ENCODE results near the gene PIP4K2A.

Gene PIP4K2A

GRCh38 chr10:22666287-22667092, 47.9 kb downstream of the PIP4K2A start:
- no peak for DNase-seq (ENCODE audit: low read depth)

DNA sequence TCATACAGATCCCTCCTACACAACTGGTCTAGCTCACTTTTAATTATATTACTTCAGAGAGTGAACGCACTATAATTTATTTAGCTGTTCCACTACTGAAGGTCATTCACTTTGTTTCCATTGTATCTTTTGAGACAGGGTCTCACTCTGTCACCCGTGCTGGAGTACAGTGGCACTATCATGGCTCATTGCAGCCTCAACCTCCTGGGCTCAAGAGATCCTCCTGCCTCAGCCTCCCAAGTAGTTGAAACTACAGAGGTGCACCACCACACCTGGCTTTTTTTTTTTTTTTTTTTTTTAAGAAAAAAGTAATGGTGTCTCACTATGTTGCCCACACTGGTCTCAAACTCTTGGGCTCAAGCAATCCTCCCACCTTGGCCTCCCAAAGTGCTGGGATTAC, 49.0 kb downstream of the PIP4K2A start:
- no peak for DNase-seq (ENCODE audit: low read depth)

- DNase-seq (ENCODE audit: low read depth), result no peak
Measured at GRCh38 chr10:22662733-22663330, 51.5 kb downstream of the PIP4K2A start.

GRCh38 chr10:22659866-22660265, 54.5 kb downstream of the PIP4K2A start:
- DNase-seq (ENCODE audit: low read depth), result no peak

DNA sequence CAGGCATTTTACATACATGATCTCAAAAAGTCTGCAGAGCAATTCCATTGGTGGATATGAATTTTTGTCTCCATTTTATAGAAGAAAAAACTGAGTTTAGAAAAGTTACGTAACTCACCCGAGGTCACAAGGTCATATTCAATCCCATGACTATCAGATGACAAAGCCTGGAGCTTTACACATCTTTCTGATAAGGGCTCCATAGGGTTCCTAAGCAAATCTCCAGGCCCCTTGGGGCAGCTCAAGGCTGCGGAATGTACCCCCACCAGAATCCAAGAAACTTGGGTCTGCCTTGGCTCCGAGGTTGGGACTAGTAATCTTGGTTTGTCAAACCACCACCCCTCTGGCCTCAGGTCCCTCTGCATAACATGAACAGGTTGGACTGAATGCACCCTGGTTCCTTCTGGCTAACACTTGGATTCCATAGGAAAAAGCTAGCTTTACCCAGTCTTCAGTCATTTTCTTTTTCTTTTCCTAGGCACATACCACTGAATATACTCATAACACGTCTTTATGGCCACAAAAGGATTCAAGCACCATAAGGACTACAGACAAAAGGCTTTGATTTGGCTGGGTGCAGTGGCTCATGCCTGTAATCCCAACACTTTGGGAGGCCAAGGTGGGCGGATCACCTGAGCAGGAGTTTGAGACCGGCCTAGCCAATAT, 55.5 kb downstream of the PIP4K2A start:
- DNase-seq (ENCODE audit: low read depth), result peak; percentile 36

GRCh38 chr10:22657566-22658225, 56.7 kb downstream of the PIP4K2A start:
- DNase-seq (ENCODE audit: low read depth), result peak; percentile 44

- DNase-seq (ENCODE audit: low read depth), result no peak
Measured at GRCh38 chr10:22657024-22657423, 57.4 kb downstream of the PIP4K2A start.

DNA sequence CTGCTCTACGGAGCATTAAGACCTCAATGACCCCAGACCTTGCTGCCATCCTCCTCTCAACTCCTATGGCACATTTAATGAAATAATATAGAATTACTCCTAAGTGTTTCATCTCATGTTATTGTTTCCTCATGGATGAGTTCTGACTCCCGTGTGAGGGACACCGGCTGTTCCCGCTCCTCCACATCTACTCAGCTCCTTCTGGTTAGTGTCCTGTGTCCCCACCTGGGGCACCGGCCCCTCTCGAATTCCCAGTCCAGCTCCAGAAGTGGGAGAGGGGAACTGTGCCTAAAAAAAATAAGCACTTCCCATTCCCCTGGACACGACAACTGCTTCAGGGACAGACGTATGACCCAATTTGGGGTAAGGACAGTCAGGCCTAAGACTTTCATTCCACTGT, 58.3 kb downstream of the PIP4K2A start:
- DNase-seq (ENCODE audit: low read depth), result no peak

DNA sequence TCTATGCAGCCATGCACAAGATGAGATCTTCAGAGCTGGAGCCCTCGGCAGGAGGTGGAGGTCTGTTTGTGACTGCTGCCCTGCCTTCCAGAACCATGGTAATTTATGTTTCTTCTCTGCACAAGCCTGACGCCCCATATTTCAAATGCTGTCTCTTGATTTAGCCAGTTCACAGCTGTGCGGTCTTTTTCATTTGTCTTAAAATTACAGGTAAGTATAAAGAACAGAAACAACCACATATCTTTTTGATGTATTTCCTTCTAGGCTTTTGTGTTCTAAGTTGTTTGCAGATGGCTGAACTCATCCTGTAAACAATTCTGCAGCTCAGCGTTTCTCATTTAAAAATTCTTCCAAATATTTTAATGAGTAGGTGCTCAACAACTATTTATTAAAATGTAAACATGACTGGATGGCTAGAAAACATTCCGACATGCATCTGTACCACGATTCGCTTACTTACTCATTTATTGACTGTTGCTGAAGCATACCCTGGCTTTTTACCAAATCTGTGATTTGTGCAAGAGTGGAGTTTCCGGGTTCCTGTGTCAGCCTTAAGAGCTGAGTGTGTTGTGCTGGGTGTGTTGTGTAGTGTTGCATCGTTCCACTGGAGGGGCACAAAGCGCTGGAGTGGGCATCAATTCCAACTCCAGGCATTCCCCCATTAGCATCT, 58.9 kb downstream of the PIP4K2A start:
- DNase-seq (ENCODE audit: low read depth), result peak; percentile 85

DNA sequence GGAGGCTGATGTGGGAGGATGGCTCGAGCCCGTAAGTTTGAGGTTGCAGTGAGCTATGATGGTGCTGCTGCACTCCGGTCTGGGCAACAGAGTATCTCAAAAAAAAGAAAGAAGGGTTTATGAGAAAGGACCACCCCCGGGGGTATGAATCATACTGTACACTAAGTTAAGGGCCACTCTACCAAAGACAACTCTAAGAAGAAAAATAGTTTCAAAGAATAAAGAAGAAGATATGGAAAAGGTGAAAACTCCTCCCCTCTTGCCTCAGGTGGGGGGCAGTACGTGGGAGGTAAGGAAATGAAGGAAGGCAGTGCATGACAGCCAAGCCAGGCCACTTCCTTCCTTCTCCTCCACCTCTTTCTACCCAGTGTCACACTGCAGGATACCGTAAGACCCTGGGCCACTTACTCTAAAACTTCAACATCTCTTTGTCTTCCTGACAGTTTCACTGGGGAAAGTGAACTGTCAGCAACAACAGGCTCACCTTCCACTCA, 61.3 kb downstream of the PIP4K2A start:
- no peak for DNase-seq (ENCODE audit: low read depth)

- no peak for DNase-seq (ENCODE audit: low read depth)
Measured at GRCh38 chr10:22651276-22651980, 63.0 kb downstream of the PIP4K2A start.

- no peak for DNase-seq (ENCODE audit: low read depth)
Measured at GRCh38 chr10:22649994-22650393, 64.4 kb downstream of the PIP4K2A start.

DNA sequence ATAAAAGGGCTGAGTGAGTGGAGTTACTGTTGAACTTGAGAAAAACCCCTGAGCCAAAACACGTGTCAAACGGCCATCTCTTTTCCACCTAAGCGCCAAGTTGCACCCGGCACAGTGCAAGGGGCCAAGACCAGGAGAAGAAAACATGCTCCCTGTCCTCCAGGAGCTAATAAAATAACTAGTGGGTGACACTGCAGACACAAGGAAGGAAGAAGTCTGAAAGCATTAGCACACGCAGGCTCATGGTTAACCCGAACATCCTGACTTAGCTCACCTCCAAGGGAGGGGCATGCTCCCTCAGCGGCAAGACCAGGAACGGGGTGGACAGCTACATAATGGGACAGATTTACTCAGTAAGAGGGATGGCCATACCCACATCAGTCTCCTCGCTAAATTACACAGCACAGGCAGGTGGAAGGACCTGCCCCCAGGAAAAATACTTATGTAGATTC, 65.0 kb downstream of the PIP4K2A start:
- no peak for DNase-seq (ENCODE audit: low read depth)

DNA sequence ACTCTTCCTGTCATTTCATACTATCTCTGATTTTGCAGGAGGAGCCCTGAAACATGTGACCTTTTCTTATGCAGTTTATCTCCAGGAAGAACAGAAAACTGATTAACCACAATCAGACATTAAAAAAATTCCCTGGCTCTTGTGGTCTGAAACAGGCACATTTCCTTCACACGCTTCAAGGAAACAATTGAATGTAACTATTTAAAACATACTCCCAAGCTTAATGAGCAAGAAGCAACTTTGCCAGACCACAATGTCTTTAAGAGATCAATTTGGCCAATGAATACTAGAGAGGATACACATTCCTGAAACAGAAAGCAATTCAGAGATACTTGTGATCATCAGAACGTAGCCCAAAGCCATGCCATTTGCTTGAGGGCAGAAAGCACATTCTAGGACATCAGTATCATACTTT, 65.8 kb downstream of the PIP4K2A start:
- DNase-seq (ENCODE audit: low read depth), result peak; percentile 94

- DNase-seq (ENCODE audit: low read depth), result no peak
Measured at GRCh38 chr10:22647244-22647643, 67.1 kb downstream of the PIP4K2A start.

DNA sequence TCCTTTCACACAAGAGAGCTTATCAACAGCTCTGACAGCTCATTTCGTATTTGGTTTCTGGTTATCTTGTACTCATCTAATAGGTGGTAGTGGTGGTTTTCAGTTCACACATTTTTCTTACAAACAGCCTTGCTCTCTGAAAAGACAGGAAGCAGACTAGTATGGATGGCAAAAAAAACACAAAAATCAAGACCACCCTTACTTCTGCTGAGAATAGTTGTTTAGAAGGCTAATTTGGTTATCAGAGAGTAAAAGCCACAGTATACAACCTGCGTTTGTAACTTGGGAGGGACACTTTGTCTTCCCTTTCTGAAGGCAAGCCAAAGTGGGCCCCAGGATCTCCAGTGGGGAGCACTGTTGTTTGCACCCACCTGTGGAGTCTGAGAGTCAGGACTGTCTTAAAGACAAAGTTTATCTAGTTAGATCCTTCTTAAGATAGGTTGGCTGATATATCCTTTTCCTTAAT, 68.0 kb downstream of the PIP4K2A start:
- DNase-seq (ENCODE audit: low read depth), result no peak

DNA sequence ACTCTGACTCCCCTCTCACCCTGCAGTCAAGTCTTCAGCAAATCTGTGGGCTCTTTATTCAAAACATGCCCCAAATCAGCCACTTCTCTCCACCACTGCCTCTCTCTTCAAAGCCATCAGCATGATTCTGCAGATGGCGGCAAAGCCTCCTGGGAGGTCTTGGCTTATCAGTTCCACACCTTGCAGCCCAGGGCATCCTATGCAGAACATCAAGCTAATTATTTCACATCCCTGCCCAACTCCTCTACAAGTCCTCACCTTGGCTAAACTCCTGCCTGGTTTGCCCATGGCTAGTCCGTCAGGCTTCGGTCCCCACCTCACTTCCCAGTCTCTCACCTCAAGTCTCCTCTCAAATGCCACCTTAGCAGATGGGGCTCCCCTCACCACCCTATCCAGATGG, 70.2 kb downstream of the PIP4K2A start:
- no peak for DNase-seq (ENCODE audit: low read depth)

DNA sequence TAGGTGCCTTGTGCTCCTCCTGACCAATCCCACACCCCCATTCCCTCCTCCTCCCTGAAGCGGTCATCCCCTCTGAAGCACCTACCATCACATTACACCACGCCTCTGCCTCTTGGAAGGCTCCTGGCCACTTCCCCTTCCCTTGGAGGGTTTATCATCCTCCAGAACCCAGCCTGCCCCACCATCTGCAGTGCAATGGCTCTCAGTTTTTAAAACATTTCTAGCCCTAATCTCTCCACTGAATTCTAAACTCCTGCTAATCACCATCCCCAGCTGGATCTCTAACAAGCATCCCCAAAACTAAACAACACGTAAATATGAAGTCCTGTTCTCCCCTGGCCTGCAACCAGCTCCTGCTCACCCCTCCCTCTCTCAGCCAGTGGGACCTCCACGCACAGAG, 70.6 kb downstream of the PIP4K2A start:
- DNase-seq (ENCODE audit: low read depth), result no peak

GRCh38 chr10:22643116-22643515, 71.3 kb downstream of the PIP4K2A start:
- no peak for DNase-seq (ENCODE audit: low read depth)

DNA sequence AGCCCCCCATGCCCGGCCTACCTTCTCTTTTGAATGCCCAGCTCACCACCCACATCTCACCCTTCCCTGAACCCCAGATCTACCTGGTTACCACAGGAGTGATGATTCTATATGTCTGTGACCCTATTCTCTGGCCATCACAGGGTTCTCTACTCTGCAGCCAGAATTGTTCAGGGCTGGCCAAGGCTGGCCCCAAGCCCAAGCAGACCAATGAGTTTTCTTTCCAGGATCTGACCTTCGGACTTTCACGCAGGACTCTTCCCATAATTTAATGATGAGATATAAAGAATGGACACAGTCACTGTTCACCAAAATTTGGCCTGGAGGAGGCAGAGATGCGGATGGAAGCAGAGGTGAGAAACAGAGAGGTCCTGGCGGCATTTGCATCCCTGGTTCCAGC, 72.6 kb downstream of the PIP4K2A start:
- no peak for DNase-seq (ENCODE audit: low read depth)

DNA sequence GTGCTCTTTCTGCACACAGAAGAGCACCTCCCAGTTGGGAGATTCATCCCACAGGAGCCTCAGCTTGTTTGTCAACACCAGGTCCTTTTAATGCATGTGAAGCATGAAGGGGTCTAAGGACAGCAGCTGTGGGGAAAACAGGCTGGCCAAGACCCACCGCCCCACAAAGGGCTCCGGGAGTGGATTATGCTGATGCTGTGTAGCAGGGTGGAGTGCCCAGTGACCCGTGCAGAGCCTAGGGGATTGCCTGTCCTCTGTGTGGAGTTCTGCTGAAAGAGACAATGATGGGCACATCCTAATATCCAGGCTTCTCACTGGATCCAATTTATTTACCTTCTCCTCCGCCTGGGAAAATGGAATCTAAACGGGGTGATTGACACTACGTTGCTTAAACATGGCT, 74.0 kb downstream of the PIP4K2A start:
- no peak for DNase-seq (ENCODE audit: low read depth)
